PFSK-1 (cell line): Measurements from ENCODE around the gene XKR7.
A peak's percentile ranks its signal among the peaks of the same experiment; 100 is the strongest.

ENCODE experiments used
- POLR2AphosphoS5 ChIP-seq: IDR thresholded peaks from 2 replicates; pipeline ENCODE4 v1.6.1; 2012; ENCODE audit warnings: low read depth, mild to moderate bottlenecking, control low read depth, low read length, moderate library complexity
- TF ChIP-seq, protein P1 (sequence below), 2 experiments: IDR thresholded peaks; 2 replicates each; pipeline versions ENCODE4 v1.6.1 to v1.8.0; 2011 to 2012; ENCODE audit warnings: low read depth in 2 of 2, low read length in 2 of 2, control low read depth in 1 of 2, inconsistent platforms in 1 of 2, mild to moderate bottlenecking in 1 of 2, moderate library complexity in 1 of 2; ENCODE audit not compliant: insufficient read depth in 1 of 2

- TF ChIP-seq, protein P1, sequence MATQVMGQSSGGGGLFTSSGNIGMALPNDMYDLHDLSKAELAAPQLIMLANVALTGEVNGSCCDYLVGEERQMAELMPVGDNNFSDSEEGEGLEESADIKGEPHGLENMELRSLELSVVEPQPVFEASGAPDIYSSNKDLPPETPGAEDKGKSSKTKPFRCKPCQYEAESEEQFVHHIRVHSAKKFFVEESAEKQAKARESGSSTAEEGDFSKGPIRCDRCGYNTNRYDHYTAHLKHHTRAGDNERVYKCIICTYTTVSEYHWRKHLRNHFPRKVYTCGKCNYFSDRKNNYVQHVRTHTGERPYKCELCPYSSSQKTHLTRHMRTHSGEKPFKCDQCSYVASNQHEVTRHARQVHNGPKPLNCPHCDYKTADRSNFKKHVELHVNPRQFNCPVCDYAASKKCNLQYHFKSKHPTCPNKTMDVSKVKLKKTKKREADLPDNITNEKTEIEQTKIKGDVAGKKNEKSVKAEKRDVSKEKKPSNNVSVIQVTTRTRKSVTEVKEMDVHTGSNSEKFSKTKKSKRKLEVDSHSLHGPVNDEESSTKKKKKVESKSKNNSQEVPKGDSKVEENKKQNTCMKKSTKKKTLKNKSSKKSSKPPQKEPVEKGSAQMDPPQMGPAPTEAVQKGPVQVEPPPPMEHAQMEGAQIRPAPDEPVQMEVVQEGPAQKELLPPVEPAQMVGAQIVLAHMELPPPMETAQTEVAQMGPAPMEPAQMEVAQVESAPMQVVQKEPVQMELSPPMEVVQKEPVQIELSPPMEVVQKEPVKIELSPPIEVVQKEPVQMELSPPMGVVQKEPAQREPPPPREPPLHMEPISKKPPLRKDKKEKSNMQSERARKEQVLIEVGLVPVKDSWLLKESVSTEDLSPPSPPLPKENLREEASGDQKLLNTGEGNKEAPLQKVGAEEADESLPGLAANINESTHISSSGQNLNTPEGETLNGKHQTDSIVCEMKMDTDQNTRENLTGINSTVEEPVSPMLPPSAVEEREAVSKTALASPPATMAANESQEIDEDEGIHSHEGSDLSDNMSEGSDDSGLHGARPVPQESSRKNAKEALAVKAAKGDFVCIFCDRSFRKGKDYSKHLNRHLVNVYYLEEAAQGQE (IDR thresholded peaks at IDR 0.05; ENCODE audit: insufficient read depth in 1 of 2, low read depth in 2 of 2, low read length in 2 of 2), result no peak
- peak; percentile 51; the same call in 1 of the 2 replicates for TF ChIP-seq POLR2AphosphoS5
These were observed 50.6 kb downstream of the XKR7 start for GRCh38 chr20:32018269-32019155.
